Spleen (tissue), 11 donors: ENCODE results near the gene PARD3. TPM values are rescaled to one million over a fixed set of nuclear protein-coding genes. Genes with fewer than 3 reads are reported as not detected.

ENCODE experiments used
- DNase-seq: peaks from one replicate; pipeline ENCODE4 v3.0.0-alpha.2; 2020
- H3K27ac ChIP-seq, 8 donors: fragments of 200-600 bp; sonication (generic) in 7 of 8; 1 replicate in 4 of 8; 2 replicates in 4 of 8; pipeline versions ENCODE4 v1.5.0 to v1.8.0; 2016 to 2021; ENCODE audit warnings: inconsistent platforms in 4 of 8, mild to moderate bottlenecking in 4 of 8, moderate library complexity in 1 of 8
- H3K27me3 ChIP-seq, 7 donors: fragments of 200-600 bp; sonication (generic) in 6 of 7; replicated peaks in 1 of 7; 1 replicate in 4 of 7; 2 replicates in 3 of 7; pipeline versions ENCODE4 v1.5.0 to v1.8.0; 2016 to 2021; ENCODE audit warnings: inconsistent platforms in 3 of 7, mild to moderate bottlenecking in 1 of 7
- H3K36me3 ChIP-seq, 6 donors: fragments of 200-600 bp; sonication (generic) in 5 of 6; 1 replicate in 4 of 6; 2 replicates in 2 of 6; pipeline versions ENCODE4 v1.5.0 to v1.8.0; 2016 to 2021; ENCODE audit warnings: inconsistent platforms in 2 of 6
- H3K4me1 ChIP-seq, 6 donors: fragments of 200-600 bp; sonication (generic) in 5 of 6; 1 replicate in 3 of 6; 2 replicates in 3 of 6; pipeline versions ENCODE4 v1.5.0 to v1.8.0; 2016 to 2021; ENCODE audit warnings: inconsistent platforms in 3 of 6
- H3K4me3 ChIP-seq, 8 donors: fragments of 200-600 bp; sonication (generic) in 7 of 8; 1 replicate in 4 of 8; 2 replicates in 4 of 8; pipeline versions ENCODE4 v1.5.0 to v1.8.0; 2016 to 2021; ENCODE audit warnings: inconsistent platforms in 4 of 8, mild to moderate bottlenecking in 4 of 8, moderate library complexity in 2 of 8
- H3K9me3 ChIP-seq, 8 donors: fragments of 200-600 bp; sonication (generic) in 7 of 8; 1 replicate in 4 of 8; 2 replicates in 4 of 8; pipeline versions ENCODE4 v1.5.0 to v1.8.0; 2016 to 2021; ENCODE audit warnings: inconsistent platforms in 4 of 8
- POLR2A ChIP-seq, 3 donors: fragments of 450-650 bp; IDR thresholded peaks; one replicate each; pipeline ENCODE4 v1.5.1; 2017; ENCODE audit warnings: antibody characterized with exemption in 3 of 3, mild to moderate bottlenecking in 1 of 3
- POLR2AphosphoS5 ChIP-seq, 3 donors: sonication (generic); formaldehyde crosslinking; IDR thresholded peaks; one replicate each; pipeline ENCODE4 v1.5.1; 2017; ENCODE audit warnings: antibody characterized with exemption in 3 of 3
- WGBS, 5 donors: extraction: QIAGEN DNeasy Blood & Tissue Kit in 3 of 5; methylation state at CpG; one replicate each; pipeline versions ENCODE4 v1.1.5 to v1.1.7; 2013 to 2018; 5-methylcytosine and 5-hydroxymethylcytosine counted together
- intact Hi-C: fragments of 100-400 bp; cut with DNase I; formaldehyde crosslinking; loops from one replicate; pipeline ENCODE4 v1.15.0; 2023; ENCODE audit warnings: low total_unique reads
- polyA plus RNA-seq, 3 donors: library from polyadenylated mRNA; stranded (reverse); fragments of 200-250 nt; gene quantifications; one replicate each; pipeline ENCODE4 v1.2.1, GENCODE V29; 2013
- total RNA-seq, 7 donors: library from RNA; depleted of rRNA in 3 of 7; stranded (reverse); fragments of >200 nt in 3 of 7; fragmentation: NEBNext Ultra II Directional in 4 of 7; extraction: Animal tissue kit (Norgen Biotek cat#: 25700) in 4 of 7; gene quantifications; one replicate each; pipeline versions ENCODE4 v1.1.0 to v1.2.1, GENCODE V29; 2016 to 2021
- TF ChIP-seq, protein P1 (sequence below), 11 experiments: fragments of 200-600 bp in 7 of 11; fragments of 450-650 bp in 4 of 11; sonication (generic) in 4 of 11; IDR thresholded peaks in 8 of 11; conservative IDR thresholded peaks in 3 of 11; 1 replicate in 7 of 11; 2 replicates in 4 of 11; pipeline versions ENCODE4 v1.4.0 to v1.8.0; 2016 to 2021; ENCODE audit warnings: antibody characterized with exemption in 11 of 11, inconsistent platforms in 4 of 11, mild to moderate bottlenecking in 1 of 11
- donor health status: healthy with polysubstance abuse.
- donor health status: DM: no; HTN: no; CAD: no; lungs with moderate emphysema.
- donor health status: DM: no; HTN: no; CAD: no.
- donor health status: Bipolar disorder and iron deficiency.
- donor health status: healthy.
- donor health status: DM: no; HTN: no; CAD: no.
- donor health status: DM: yes; HTN: yes; CAD: no.

PARD3 gene
- total and polyA plus RNA-seq, 10 donors = 2.8 to 18.9 (median 10.8) TPM

DNA sequence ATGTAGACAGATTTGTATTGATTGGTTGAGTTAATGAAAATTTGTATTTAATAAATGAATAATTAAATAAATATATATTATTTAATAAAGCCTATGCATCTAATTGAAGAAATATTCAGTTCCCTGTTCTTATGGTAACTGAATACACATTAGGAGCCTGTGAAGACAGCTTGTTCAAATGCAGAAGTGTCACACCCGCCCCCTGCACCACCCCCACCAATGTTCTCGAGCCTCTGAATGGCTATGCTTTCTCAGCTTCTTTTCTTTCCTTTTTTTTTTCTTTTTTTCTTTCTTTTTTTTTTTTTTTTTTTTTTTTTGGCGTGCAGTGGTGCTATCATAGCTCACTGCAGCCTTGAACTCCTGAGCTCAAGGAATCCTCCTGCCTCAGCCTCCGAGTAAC, 38.3 kb upstream of the PARD3 start:
- peaks cover 0 to 6% (median 0%) of the 10 kb centered on the region in 7 donors for H3K27me3 ChIP-seq
- TF ChIP-seq POLR2AphosphoS5 (IDR thresholded peaks at IDR 0.05) = no peak
- TF ChIP-seq, protein P1, sequence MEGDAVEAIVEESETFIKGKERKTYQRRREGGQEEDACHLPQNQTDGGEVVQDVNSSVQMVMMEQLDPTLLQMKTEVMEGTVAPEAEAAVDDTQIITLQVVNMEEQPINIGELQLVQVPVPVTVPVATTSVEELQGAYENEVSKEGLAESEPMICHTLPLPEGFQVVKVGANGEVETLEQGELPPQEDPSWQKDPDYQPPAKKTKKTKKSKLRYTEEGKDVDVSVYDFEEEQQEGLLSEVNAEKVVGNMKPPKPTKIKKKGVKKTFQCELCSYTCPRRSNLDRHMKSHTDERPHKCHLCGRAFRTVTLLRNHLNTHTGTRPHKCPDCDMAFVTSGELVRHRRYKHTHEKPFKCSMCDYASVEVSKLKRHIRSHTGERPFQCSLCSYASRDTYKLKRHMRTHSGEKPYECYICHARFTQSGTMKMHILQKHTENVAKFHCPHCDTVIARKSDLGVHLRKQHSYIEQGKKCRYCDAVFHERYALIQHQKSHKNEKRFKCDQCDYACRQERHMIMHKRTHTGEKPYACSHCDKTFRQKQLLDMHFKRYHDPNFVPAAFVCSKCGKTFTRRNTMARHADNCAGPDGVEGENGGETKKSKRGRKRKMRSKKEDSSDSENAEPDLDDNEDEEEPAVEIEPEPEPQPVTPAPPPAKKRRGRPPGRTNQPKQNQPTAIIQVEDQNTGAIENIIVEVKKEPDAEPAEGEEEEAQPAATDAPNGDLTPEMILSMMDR (IDR thresholded peaks at IDR 0.05 in 8 of 11, conservative IDR thresholded peaks at IDR 0.05 in 3 of 11) = no peak
- no peak for TF ChIP-seq POLR2A (IDR thresholded peaks at IDR 0.05)
- no peak for DNase-seq
- no peaks in the 10 kb centered on the region for H3K9me3 ChIP-seq
- no peak overlapping the region for H3K27ac ChIP-seq
- no peaks in the 10 kb centered on the region for H3K4me1 ChIP-seq
- no peaks in the 10 kb centered on the region for H3K36me3 ChIP-seq
- intact Hi-C loops = no loop called here
- H3K4me3 ChIP-seq = no peak overlapping the region
- 57 to 81% (median 70%) methylated on average over 3 to 4 of the region's 4 CpGs for WGBS, 5 donors

DNA sequence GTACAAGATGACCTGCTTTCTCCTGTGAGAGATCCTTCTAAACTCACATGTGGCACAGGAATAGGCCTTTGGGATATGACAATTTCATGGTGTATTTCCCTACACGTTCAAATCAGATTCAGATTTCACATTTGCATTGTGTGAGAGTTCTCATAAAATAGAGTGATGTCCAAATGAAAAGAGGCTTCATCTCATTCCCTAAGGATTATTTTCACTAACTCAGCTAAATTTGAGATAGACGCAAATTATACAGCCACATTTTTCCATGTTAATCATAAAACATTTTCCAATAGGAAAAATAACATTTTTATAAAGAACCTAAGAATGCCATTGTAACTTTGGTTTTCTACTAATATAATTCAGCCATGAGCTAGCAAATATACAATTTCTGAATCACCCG, 35.5 kb upstream of the PARD3 start:
- 82 to 88% (median 86%) methylated on average over 3 of the region's 3 CpGs for WGBS, 5 donors
- intact Hi-C loops = no loop called here
- Histone ChIP-seq H3K4me3 (no peak overlapping the region), H3K4me1 (no peaks in the 10 kb centered on the region), H3K36me3 (no peaks in the 10 kb centered on the region), H3K27ac (no peak overlapping the region), H3K9me3 (no peaks in the 10 kb centered on the region), H3K27me3 (no peaks in the 10 kb centered on the region)
- TF ChIP-seq POLR2AphosphoS5 (IDR thresholded peaks at IDR 0.05) = no peak
- TF ChIP-seq, protein P1 (IDR thresholded peaks at IDR 0.05 in 8 of 11, conservative IDR thresholded peaks at IDR 0.05 in 3 of 11) = no peak
- no peak for TF ChIP-seq POLR2A (IDR thresholded peaks at IDR 0.05)
- no peak for DNase-seq

DNA sequence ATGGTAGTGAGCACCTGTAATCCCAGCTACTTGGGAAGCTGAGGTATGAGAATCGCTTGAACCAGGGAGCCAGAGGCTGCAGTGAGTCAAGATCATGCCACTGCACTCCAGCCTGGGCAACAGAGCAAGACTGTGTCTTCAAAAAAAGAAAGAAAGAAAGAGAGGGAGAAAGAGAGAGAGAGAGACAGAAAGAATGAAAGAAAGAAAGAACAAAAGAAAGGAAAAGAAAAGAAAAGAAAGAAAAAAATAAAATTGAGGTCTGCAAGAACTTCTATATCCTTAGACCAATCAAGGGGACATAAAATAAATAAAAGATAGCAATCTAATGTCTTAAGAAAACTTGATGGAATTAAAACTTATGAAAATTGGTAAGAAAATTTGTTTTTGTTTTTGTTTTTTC, 34.9 kb upstream of the PARD3 start:
- no peaks in the 10 kb centered on the region for H3K4me1 ChIP-seq
- intact Hi-C loops = no loop called here
- no peak for TF ChIP-seq POLR2A (IDR thresholded peaks at IDR 0.05)
- TF ChIP-seq POLR2AphosphoS5 (IDR thresholded peaks at IDR 0.05) = no peak
- TF ChIP-seq, protein P1 (IDR thresholded peaks at IDR 0.05 in 8 of 11, conservative IDR thresholded peaks at IDR 0.05 in 3 of 11) = no peak
- no peaks in the 10 kb centered on the region for H3K9me3 ChIP-seq
- WGBS, 5 donors = 83 to 100% (median 94%) methylated on average over 1 of the region's 1 CpG
- H3K36me3 ChIP-seq = no peaks in the 10 kb centered on the region
- no peak for DNase-seq
- H3K27ac ChIP-seq = no peak overlapping the region
- H3K4me3 ChIP-seq = no peak overlapping the region
- no peaks in the 10 kb centered on the region for H3K27me3 ChIP-seq

GRCh38 chr10:34845070-34845469, 30.0 kb upstream of the PARD3 start:
- Histone ChIP-seq H3K27me3 (no peaks in the 10 kb centered on the region), H3K4me3 (no peak overlapping the region), H3K4me1 (no peaks in the 10 kb centered on the region), H3K36me3 (no peaks in the 10 kb centered on the region), H3K27ac (no peak overlapping the region), H3K9me3 (no peaks in the 10 kb centered on the region)
- 86 to 94% (median 90%) methylated on average over 2 of the region's 2 CpGs for WGBS, 5 donors
- DNase-seq = no peak
- intact Hi-C loops = no loop called here
- TF ChIP-seq POLR2A (IDR thresholded peaks at IDR 0.05) (no peak), POLR2AphosphoS5 (IDR thresholded peaks at IDR 0.05) (no peak)
- TF ChIP-seq, protein P1 (IDR thresholded peaks at IDR 0.05 in 8 of 11, conservative IDR thresholded peaks at IDR 0.05 in 3 of 11) = no peak
